ENCODE results near the gene SFXN5.

- TF ChIP-seq CTCF (conservative IDR thresholded peaks at IDR 0.05; ENCODE audit: low read depth, low read length) = no peak
- no peak for TF ChIP-seq POLR2A (IDR thresholded peaks at IDR 0.05; ENCODE audit: low read depth, low read length)
- no peak for TF ChIP-seq BHLHE40 (IDR thresholded peaks at IDR 0.05; ENCODE audit: low read depth, low read length)
- no peak for TF ChIP-seq FOS (IDR thresholded peaks at IDR 0.05; ENCODE audit: low read depth, low read length)
- no peak for TF ChIP-seq RAD21 (IDR thresholded peaks at IDR 0.05; ENCODE audit: low read length)
These were observed 96.5 kb downstream of the SFXN5 start for GRCh38 chr2:72975017-72975416.

Measured in IMR-90 (cell line).